ENCODE results near the gene UNC5B. TPM values are rescaled to one million over a fixed set of nuclear protein-coding genes. Genes with fewer than 3 reads are reported as not detected.

The UNC5B gene
- total RNA-seq, 6 donors from 2014 or later, result 8.4 to 27.7 (median 20.5) TPM

- WGBS, 2 donors, result 63 to 65% methylated on average over 6 to 8 of the region's 8 CpGs
- TF ChIP-seq EP300 (IDR thresholded peaks at IDR 0.05), result no peak
- peak in 4 of 6 experiments; percentile 12 to 40 (median 34) for TF ChIP-seq CTCF (IDR thresholded peaks at IDR 0.05)
- no peak for TF ChIP-seq POLR2A (IDR thresholded peaks at IDR 0.05)
- no peak for TF ChIP-seq POLR2AphosphoS5 (IDR thresholded peaks at IDR 0.05)
- DNase-seq (no peak), ATAC-seq (ENCODE audit: low FRiP score in 2 of 2) (peak; percentile 1 to 40)
- H3K36me3 ChIP-seq, result peaks cover 0 to 32% (median 0%) of the 10 kb centered on the region in 4 donors
- no peaks in the 10 kb centered on the region for H3K27me3 ChIP-seq
- peaks cover 0 to 2% (median 0%) of the 10 kb centered on the region in 4 donors for H3K4me1 ChIP-seq
- no peak overlapping the region for H3K4me3 ChIP-seq
- no peak overlapping the region for H3K27ac ChIP-seq
- H3K9me3 ChIP-seq, result no peaks in the 10 kb centered on the region
These were observed 90.7 kb downstream of the UNC5B start for GRCh38 chr10:71302874-71303568.

GRCh38 chr10:71303569-71303907 lies 91.2 kb downstream of the UNC5B start:
- whole genome bisulfite sequencing, 2 donors, result 0 to 67% methylated on average over 1 of the region's 1 CpG
- Histone ChIP-seq H3K9me3 (no peaks in the 10 kb centered on the region), H3K4me1 (peaks cover 0 to 6% (median 0%) of the 10 kb centered on the region in 4 donors), H3K36me3 (peaks cover 0 to 27% (median 0%) of the 10 kb centered on the region in 4 donors), H3K27me3 (no peaks in the 10 kb centered on the region), H3K4me3 (no peak overlapping the region), H3K27ac (no peak overlapping the region)
- TF ChIP-seq EP300 (IDR thresholded peaks at IDR 0.05) (no peak), CTCF (IDR thresholded peaks at IDR 0.05) (no peak), POLR2AphosphoS5 (IDR thresholded peaks at IDR 0.05) (no peak), POLR2A (IDR thresholded peaks at IDR 0.05) (no peak)
- DNase-seq (no peak), ATAC-seq (ENCODE audit: low FRiP score in 2 of 2) (no peak)

- DNase-seq (no peak), ATAC-seq (ENCODE audit: low FRiP score in 2 of 2) (no peak)
- WGBS, 2 donors, result 65 to 72% methylated on average over 6 of the region's 6 CpGs
- Histone ChIP-seq H3K4me1 (peaks cover 0 to 6% (median 0%) of the 10 kb centered on the region in 4 donors), H3K27ac (no peak overlapping the region), H3K9me3 (no peaks in the 10 kb centered on the region), H3K27me3 (no peaks in the 10 kb centered on the region), H3K4me3 (no peak overlapping the region), H3K36me3 (peaks cover 0 to 15% (median 0%) of the 10 kb centered on the region in 4 donors)
- no peak for TF ChIP-seq CTCF (IDR thresholded peaks at IDR 0.05)
- no peak for TF ChIP-seq POLR2A (IDR thresholded peaks at IDR 0.05)
- TF ChIP-seq EP300 (IDR thresholded peaks at IDR 0.05), result no peak
- TF ChIP-seq POLR2AphosphoS5 (IDR thresholded peaks at IDR 0.05), result no peak
These were observed 92.5 kb downstream of the UNC5B start for GRCh38 chr10:71304914-71305313.

- TF ChIP-seq POLR2AphosphoS5 (IDR thresholded peaks at IDR 0.05) (no peak), EP300 (IDR thresholded peaks at IDR 0.05) (no peak), CTCF (IDR thresholded peaks at IDR 0.05) (no peak), POLR2A (IDR thresholded peaks at IDR 0.05) (no peak)
- ATAC-seq (ENCODE audit: low FRiP score in 2 of 2), result no peak
- H3K4me1 ChIP-seq, result peaks cover 0 to 6% (median 0%) of the 10 kb centered on the region in 4 donors
- WGBS, 2 donors, result 71 to 84% methylated on average over 3 of the region's 3 CpGs
- H3K27me3 ChIP-seq, result no peaks in the 10 kb centered on the region
- DNase-seq, result no peak
- no peaks in the 10 kb centered on the region for H3K9me3 ChIP-seq
- H3K27ac ChIP-seq, result no peak overlapping the region
- no peak overlapping the region for H3K4me3 ChIP-seq
- H3K36me3 ChIP-seq, result no peaks in the 10 kb centered on the region
These were observed 94.6 kb downstream of the UNC5B start for GRCh38 chr10:71306979-71307378.

All from upper lobe of left lung (tissue), 6 donors.